GM19025 (cell line): ENCODE data around the gene KCNV2.

Experiments used
- ATAC-seq: cut with Tn5 transposase; IDR thresholded peaks from one replicate; pipeline ENCODE4 v1.9.1; 2021; ENCODE audit warnings: mild to moderate bottlenecking, low read depth, moderate library complexity; ENCODE audit not compliant: unreplicated experiment

The KCNV2 gene

DNA sequence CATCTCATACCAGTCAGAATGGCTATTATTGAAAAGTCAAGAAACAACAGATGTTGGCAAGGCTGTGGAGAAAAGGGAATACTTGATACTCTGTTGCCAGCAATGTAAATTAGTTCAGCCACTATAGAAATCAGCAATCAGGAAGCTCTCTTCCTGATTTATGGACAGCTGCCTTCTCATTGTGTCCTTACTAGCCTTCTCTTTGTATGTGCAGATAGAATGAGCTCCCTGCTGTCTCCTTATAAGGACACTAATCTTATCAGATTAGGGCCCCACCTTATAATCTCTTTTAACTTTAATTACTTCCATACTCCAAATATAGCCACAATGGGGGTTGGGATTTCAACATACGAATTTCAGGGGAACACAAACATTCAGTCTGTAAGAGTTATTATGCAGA is 38.0 kb downstream of the KCNV2 start:
- ATAC-seq, result no peak

DNA sequence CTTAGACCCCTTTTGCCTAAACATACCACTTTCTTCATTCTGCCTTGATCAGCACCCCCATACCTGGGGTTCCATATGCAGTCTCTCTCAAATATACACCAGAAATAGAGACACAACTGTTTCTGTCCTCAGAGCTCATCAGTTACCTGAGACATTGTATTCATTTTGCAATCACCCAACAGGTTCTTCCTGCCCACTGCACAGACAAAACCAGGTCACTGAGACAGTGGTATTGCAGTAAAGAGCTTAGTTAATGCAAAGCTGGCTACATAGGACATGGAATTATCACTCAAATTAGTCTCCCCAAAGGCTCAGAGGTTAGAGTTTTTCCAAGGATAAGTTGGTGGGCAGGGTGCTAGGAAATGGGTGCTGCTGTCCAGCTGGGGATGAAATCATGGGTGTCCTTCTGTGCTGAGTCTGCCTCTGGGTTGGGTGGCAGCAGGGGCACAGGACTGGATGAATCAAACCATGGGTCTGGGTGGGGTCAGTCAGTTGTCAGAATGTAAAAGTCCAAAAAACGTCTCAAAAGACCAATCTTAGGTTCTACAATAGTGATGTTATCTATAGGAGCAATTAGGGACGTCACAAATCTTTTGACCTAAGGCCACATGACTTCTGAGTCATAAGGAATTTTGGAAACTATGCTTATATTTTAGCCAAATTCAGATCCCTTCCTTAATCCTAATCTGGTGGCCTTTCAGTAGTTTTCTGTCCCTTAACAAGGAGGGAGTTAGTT is 41.0 kb downstream of the KCNV2 start:
- ATAC-seq, result no peak

DNA sequence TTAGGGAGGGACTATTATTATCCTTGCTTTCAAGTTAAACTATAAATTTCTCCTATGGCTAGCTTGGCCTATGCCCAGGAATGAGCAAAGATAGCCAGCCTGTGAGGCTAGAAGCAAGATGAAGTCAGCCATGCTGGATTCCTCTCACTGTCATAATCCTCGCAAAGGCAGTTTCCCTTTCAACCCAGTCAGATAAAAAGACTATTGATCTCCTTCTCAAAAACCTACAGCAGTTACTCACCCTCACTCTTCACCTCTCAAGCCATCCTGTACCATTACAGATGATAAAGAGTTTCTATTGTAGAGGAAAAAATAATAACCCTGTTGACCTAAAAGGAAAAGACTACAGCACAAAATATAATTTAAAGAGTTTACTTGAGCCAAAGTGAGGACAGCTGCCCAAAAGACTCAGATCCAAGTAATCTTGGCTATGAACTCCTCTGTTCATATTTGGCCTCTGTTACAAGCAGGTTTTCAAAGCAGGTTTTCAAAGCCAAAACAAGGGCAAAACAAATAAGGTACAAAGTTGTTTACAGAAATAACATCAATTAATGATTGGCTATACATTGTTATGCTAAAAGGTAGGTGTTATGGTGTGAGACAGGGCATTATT is 41.7 kb downstream of the KCNV2 start:
- no peak for ATAC-seq

DNA sequence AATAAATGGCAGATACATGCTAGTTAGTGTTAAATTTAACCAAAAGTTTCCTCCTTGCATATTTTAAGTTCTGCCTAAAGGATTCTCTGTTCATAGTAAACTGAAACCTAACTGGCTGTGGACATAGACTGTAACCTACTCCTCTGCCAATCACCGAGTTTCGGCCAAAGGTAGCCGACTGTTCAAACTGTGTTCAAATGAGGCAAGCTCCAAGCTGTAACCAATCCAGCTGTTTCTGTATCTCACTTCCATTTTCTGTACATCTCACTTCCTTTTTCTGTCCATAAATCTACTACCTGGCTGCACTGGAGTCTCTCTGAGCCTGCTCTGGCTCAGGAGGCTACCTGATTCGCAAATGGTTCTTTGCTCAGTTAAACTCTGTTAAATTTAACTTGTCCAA is 44.1 kb downstream of the KCNV2 start:
- ATAC-seq, result peak; percentile 60

DNA sequence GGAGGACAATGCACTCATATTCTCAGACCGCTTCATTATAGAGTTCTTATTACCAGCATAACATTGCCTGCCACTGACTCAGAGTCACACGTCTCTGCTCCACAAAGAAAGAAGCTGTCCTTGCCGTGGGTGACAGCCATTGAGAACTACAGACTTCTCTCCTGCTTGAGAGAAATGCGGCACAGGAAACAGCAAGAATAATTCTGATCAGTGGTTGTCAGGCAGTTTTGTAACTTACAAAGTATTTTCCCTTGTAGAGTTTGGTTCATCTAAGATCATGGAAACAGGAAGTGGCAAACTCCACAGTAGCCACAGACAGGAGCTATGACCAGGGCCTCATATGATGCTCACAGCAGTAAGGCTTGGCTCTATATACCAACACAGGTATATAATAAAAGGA is 47.0 kb downstream of the KCNV2 start:
- no peak for ATAC-seq

DNA sequence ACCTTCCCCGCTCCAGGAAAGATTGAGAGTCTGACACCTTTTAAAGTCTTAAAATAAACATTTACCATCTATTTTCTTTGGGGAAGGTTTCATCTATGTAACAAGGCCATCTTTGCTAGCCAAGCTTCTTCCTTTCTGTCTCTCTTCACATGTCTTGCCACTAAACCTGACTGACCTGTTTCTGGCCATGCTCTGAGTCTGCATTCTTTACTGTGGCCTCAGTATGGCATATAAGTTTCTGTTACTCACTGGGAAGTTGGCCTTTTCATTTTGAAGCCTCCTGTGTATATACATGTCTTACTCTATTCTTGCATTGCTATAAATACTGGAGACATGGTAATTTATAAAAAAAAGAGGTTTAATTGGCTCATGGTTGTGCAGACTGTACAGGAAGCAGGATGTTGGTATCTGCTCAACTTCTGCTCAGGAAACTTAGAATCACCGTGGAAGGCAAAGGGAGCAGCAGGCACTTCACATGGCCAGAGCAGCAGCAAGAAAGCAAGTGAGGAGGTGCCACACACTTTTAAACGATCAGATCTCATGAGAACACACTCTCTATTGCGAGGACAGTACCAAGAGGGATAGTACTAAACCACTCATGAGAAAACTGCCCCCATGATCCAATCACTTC is 48.1 kb downstream of the KCNV2 start:
- no peak for ATAC-seq

DNA sequence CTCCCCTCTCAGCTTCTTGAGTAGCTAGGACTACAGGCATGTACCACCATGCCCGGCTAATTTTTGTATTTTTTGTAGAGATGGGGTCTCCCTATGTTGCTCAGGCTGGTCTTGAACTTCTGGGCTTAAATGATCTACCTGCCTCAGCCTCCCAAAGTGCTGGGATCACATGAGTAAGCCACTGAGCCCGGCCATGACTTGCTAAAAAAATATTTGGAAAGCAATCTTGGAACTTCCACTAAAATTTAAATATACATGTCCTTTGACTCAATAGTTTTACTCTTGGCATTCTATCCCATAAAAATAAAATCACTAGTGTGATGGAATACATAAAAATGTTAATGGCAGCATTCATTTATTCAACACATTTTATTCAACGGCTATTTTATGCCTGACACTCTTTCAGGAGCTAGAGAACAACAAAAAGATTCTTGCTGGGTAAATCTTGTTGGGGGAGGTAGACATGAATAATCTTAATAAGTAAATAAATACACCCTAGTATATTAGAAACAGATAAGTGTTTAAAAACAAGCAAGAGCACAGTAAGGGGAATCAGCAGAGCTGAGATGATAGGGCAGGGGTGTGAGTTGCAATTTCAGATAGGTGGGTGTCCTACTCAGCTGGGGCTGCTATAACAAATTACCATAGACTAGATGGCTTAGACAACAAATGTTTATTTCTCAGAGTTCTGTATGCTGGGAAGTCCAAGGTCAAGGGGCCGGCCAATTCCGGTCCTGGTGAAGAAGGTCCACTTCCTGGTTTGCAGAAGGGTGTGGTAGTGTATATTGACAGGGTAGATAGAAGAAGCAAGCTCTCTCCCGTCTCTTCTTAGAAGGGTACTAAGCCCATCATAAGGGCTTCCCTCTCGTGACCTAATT is 50.7 kb downstream of the KCNV2 start:
- no peak for ATAC-seq

DNA sequence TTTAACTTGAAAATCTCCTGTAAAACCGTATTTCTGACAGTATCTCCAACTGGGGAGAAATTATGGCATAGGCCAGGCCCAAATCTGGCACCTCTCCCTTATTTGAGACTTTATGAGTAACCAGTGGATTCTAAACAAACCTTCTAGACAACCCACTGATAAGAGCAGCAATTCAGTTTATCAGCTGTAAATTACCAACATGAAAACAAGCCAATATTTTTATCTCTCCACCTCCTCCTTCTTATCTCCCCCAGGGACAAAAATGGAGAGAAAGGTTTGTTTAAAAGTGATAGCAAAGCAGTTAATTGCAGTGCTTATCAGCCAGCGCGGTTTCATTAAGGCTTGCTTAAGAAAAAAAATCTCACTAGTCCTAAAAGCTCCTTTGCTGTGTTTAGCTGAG is 53.8 kb downstream of the KCNV2 start:
- ATAC-seq, result no peak

DNA sequence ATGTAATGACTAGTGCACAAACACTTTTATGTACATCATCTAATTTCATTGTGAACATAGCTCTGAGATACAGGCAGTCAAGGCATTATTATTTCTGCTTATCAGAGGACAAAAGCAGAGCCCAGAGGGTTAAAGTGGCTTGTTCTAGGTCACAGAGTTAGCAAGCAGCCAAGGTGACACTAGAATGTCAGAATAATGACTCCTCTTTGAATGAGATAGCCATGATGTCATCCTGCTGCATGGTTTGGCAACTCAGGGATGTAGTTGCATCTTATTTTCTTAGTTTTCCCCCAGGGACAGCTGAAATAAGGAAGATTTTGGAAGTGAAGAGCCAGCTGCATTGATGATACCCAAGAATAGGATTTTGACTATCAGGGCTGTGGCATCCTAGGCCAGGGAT is 54.4 kb downstream of the KCNV2 start:
- ATAC-seq, result no peak

DNA sequence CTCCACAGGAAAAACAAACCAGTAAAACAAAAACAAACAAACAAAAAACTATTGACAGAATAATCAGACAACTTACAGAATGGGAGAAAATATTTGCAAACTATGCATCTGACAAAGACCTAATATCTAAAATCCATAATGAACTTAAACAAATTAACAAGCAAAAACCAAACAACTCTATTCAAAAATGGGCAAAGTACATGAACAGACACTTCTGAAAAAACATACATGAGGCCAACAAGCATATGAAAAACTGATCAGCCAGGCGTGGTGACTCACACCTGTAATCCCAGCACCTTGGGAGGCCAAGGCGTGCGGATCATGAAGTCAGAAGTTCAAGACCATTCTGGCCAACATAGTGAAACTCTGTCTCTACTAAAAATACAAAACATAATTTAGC is 60.1 kb downstream of the KCNV2 start:
- ATAC-seq, result no peak

DNA sequence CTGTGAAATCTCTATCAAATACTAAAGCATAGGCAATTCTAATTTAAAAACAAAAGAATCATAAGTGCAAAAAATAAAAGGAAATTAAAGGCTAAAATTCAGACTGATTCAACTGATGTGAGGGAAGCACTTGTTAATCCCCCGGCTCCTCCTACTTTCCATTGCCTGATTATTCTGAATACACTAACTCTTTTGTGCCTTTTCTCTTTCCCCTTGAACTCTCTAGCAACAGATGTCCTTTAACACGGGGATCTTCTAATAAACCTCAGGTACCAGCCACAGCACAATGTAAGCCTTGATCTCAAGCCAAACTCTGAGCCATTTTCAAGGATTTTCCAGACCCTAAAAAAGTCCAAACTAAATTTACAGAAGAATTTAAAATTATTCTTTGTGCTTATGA is 61.5 kb downstream of the KCNV2 start:
- no peak for ATAC-seq
